ENCODE data around the gene APOD.

Gene APOD

DNA sequence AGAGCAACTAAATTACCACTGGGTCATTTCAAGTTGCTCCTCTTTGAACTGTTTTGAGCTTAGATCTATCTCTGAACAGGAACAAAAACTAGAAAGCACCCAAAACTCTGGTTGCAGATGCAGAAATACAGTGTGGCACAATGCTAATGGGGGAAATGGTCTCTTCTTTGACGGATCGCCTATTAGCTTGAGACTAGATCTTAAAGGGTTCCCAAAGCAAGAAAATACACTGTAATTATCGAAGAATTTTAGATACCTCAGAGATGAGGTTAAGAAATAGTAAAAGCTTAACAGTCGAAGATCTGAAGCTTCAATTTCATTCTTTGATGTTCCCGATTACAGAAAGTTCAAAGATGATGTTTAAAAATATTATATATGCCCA lies 41.4 kb downstream of the APOD start:
- Mint-ChIP-seq H3K27ac (peak overlapping the region; percentile 81), H3K9me3 (no peaks in the 10 kb centered on the region), H3K4me3 (peak overlapping the region; percentile 85), H3K36me3 (ENCODE audit: low read depth) (peaks cover 23% of the 10 kb centered on the region), H3K4me1 (ENCODE audit: low read depth) (peaks cover 79% of the 10 kb centered on the region), H3K27me3 (no peaks in the 10 kb centered on the region)

DNA sequence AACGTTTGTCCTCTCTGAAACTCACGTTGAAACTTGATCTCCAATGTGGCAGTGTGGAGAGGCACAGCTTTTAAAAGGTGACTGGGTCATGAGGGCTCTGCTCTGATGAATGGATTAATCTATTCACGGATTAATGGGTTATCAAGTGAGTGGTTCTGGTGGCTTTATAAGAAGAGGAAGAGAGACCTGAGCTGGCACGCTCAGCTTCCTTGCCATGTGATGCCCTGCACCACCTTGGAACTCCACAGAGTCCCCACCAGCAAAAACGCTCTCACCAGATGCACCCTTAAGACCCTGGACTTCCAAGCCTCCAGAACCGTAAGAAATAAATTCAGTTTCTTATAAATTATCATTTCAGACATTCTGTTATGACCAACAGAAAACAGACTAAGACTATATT lies 43.2 kb downstream of the APOD start:
- Mint-ChIP-seq H3K4me3 (peak overlapping the region; percentile 85), H3K27ac (peak overlapping the region; percentile 81)

DNA sequence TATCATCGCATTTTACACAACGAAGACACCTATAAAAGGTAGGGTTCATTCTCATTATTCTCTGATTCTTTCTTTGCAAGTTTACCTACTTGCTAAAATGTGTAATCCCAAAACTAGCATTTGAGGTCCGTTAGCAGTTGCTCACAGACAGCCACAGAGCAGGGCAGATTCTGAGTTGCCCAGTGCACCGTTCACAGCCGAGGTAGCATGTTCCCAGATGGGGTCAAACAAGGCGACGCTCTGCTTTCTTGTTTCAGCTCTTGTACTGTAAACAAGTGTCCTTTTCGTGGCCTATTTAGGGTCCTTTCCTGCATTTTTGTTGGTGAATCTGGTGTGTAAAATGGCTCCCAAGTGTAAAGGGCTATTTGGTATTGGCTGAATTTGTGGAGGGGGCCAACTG lies 43.7 kb downstream of the APOD start:
- Mint-ChIP-seq H3K4me3 (peak overlapping the region; percentile 85), H3K36me3 (ENCODE audit: low read depth) (peaks cover 33% of the 10 kb centered on the region), H3K9me3 (peaks cover 4% of the 10 kb centered on the region), H3K27me3 (no peaks in the 10 kb centered on the region), H3K4me1 (ENCODE audit: low read depth) (peaks cover 75% of the 10 kb centered on the region), H3K27ac (peak overlapping the region; percentile 81)

More for the DNA sequence above, 43.2 kb downstream of the APOD start:
- peaks cover 75% of the 10 kb centered on the region for H3K4me1 Mint-ChIP-seq (ENCODE audit: low read depth)
- H3K36me3 Mint-ChIP-seq (ENCODE audit: low read depth) = peaks cover 28% of the 10 kb centered on the region
- peaks cover under 1% of the 10 kb centered on the region for H3K9me3 Mint-ChIP-seq
- H3K27me3 Mint-ChIP-seq = no peaks in the 10 kb centered on the region

DNA sequence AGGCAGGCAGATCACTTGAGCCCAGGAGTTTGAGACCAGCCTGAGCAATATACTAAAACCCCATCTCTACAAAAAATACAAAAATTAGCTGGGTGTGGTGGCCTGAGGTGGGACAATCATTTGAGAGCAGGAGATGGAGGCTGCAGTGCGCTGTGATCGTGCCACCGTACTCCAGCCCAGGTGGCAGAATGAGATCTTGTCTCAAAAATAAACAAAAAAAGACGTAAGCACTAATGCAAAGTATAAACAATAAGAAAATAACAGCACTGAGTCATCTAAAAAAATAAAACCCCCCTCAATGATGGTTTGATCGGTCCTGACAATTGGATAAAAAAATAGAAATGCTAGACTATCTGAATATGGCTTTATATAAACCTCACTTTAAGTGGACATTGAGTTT lies 44.3 kb downstream of the APOD start:
- peak overlapping the region; percentile 85 for H3K4me3 Mint-ChIP-seq
- no peaks in the 10 kb centered on the region for H3K27me3 Mint-ChIP-seq
- peaks cover 37% of the 10 kb centered on the region for H3K36me3 Mint-ChIP-seq (ENCODE audit: low read depth)
- H3K9me3 Mint-ChIP-seq = peaks cover 4% of the 10 kb centered on the region
- peaks cover 75% of the 10 kb centered on the region for H3K4me1 Mint-ChIP-seq (ENCODE audit: low read depth)
- peak overlapping the region; percentile 81 for H3K27ac Mint-ChIP-seq

DNA sequence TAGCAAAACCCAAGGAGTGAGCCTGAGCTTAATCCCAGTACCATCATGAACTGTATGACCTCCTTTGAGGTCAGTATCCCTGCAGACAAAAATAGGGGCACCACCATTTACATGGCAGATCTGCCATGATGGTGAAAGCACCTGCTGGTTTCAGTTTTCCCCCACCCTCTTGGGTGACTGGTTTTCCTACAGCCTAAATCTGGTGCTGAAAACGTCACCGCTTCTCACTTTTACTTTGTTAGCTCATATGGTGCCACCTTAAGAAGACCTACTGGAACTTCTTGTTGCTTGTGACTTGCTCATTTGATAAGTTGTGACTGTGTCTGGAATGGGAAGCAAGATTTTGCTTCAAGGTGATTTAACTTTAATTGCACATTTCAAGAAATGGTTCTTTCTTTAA lies 45.7 kb downstream of the APOD start:
- no peaks in the 10 kb centered on the region for H3K27me3 Mint-ChIP-seq
- H3K36me3 Mint-ChIP-seq (ENCODE audit: low read depth) = peaks cover 46% of the 10 kb centered on the region
- H3K4me3 Mint-ChIP-seq = peak overlapping the region; percentile 85
- peaks cover 78% of the 10 kb centered on the region for H3K4me1 Mint-ChIP-seq (ENCODE audit: low read depth)
- peak overlapping the region; percentile 78 for H3K27ac Mint-ChIP-seq
- H3K9me3 Mint-ChIP-seq = peaks cover 4% of the 10 kb centered on the region

DNA sequence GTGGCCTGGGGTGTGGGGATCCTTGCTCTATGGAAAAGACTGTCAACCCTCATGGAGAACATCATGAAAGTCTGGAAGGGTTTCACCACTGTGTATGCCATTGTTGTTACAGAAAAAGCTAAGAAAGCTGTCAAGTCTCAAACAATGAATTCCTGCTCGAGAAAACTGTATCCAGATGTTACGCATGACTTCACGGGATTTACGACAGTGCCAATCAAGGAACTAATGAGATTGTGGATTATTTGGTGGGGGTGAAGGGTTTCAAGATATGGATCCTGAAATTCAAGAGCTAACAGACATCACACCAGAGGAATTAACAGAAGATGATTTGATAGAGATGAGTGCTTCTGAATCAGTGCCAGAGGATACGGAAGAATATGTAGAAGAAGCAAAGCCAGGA lies 48.4 kb downstream of the APOD start:
- Mint-ChIP-seq H3K9me3 (peaks cover 4% of the 10 kb centered on the region), H3K36me3 (ENCODE audit: low read depth) (peaks cover 44% of the 10 kb centered on the region), H3K27me3 (no peaks in the 10 kb centered on the region), H3K4me1 (ENCODE audit: low read depth) (peaks cover 87% of the 10 kb centered on the region), H3K4me3 (no peak overlapping the region), H3K27ac (peak overlapping the region; percentile 12)

DNA sequence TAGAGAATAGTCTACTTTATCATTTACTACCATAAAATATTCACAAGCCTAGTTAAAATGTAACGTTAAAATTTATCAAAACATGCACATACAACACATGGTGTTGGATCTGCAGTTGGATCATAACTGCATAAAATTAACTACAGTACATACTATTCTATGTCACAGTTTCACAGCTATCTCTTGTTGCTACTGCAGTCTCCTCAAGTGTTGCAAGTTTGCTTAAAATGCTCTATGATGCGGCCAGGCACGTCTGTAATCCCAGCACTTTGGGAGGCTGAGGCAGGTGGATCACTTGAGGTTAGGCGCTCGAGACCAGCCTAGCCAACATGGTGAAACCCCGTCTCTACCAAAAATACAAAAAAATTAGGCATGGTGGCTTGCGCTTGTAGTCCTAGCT lies 50.9 kb downstream of the APOD start:
- peaks cover 43% of the 10 kb centered on the region for H3K36me3 Mint-ChIP-seq (ENCODE audit: low read depth)
- H3K4me1 Mint-ChIP-seq (ENCODE audit: low read depth) = peaks cover 75% of the 10 kb centered on the region
- peaks cover 4% of the 10 kb centered on the region for H3K9me3 Mint-ChIP-seq
- no peak overlapping the region for H3K4me3 Mint-ChIP-seq
- H3K27ac Mint-ChIP-seq = no peak overlapping the region
- no peaks in the 10 kb centered on the region for H3K27me3 Mint-ChIP-seq

DNA sequence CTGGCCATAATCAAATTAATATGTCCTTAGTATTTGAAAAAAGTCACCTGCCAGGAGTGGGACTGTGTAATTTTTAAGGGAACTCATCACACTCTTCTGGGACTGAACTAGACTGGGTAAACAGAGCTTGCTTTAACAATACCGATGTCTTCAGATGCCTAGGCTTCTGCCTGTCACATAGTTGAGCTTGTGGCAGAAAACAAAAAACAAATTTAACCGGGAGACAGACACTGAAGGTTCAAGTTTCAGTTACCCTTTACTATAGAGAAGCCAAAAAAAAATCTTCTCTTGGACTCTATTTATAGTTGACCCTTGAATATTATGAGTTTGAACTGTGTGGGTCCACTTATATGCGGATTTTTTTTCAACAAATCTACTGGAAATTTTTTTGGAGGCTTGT lies 51.4 kb downstream of the APOD start:
- Mint-ChIP-seq H3K27me3 (no peaks in the 10 kb centered on the region), H3K4me1 (ENCODE audit: low read depth) (peaks cover 70% of the 10 kb centered on the region), H3K9me3 (peaks cover 4% of the 10 kb centered on the region), H3K36me3 (ENCODE audit: low read depth) (peaks cover 48% of the 10 kb centered on the region), H3K4me3 (no peak overlapping the region), H3K27ac (no peak overlapping the region)

DNA sequence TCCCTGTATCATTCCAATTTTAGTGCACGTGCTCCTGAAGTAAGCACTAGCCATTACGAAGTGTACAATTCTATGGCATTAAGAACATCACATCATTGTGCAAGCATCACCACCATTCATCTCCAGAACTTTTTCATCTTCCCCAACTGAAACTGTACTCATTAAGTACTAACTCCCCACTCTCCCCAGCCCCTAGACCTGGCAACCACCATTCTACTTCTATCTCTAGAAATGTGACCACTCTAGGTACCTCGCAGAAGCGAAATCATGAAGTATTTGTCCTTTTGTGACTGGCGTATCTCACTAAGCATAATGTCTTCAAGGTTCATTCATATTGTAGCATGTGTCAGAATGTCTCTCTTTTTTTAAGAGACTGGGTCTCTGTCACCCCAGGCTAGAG lies 52.1 kb downstream of the APOD start:
- peaks cover 48% of the 10 kb centered on the region for H3K36me3 Mint-ChIP-seq (ENCODE audit: low read depth)
- peaks cover 4% of the 10 kb centered on the region for H3K9me3 Mint-ChIP-seq
- peaks cover 66% of the 10 kb centered on the region for H3K4me1 Mint-ChIP-seq (ENCODE audit: low read depth)

DNA sequence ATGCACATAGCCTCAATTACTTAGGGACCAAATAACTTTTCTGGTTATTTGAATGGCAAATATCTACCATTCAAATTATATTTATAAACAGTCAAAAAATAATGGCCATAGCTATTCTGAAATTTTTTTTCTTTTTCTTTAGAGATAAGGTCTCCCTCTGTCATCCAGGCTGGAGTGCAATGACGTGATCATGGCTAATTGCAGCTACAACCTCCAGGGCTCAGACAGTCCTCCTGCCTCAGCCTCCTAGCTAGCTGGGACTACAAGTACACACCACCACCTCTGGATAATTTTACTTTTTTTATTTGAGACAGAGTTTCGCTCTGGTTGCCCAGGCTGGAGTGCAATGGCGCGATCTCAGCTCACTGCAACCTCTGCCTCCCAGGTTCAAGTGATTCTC lies 57.2 kb downstream of the APOD start:
- H3K9me3 Mint-ChIP-seq = no peaks in the 10 kb centered on the region
- H3K4me3 Mint-ChIP-seq = no peak overlapping the region
- peaks cover 55% of the 10 kb centered on the region for H3K4me1 Mint-ChIP-seq (ENCODE audit: low read depth)
- no peaks in the 10 kb centered on the region for H3K27me3 Mint-ChIP-seq
- peak overlapping the region; percentile 14 for H3K27ac Mint-ChIP-seq
- H3K36me3 Mint-ChIP-seq (ENCODE audit: low read depth) = peaks cover 59% of the 10 kb centered on the region

More for the DNA sequence above, 52.1 kb downstream of the APOD start:
- Mint-ChIP-seq H3K4me3 (no peak overlapping the region), H3K27me3 (no peaks in the 10 kb centered on the region), H3K27ac (peak overlapping the region; percentile 72)

DNA sequence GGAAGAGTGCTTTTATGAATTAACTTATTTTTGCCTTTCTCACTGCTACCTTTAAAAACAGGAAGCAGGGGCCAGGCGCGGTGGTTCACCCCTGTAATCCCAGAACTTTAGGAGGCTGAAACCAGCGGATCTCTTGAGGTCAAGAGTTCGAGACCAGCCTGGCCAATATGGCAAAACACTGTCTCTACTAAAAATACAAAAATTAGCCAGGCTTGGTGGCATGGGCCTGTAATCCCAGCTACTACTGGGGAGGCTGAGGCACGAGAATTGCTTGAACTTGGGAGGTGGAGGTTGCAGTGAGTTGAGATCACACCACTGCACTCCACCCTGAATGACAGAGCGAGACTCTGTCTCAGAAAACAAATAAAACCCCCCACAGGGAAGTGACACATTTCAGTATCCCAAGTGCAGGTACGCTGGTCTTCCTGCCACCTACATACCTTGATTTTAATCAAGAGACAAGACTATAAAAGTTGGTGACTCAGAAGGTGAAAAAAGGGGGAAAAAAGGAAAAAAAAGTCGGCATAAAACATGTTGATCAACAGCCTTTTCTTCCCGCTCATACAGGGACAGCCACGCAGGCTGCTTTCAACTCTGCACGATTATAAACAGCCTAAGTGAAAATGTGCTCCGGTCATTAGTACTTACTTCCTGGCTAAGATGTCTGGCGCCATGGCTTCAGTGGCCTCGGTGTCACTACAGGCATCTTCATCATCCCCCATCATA lies 59.4 kb downstream of the APOD start:
- Mint-ChIP-seq H3K9me3 (no peaks in the 10 kb centered on the region), H3K4me3 (no peak overlapping the region), H3K36me3 (ENCODE audit: low read depth) (peaks cover 57% of the 10 kb centered on the region), H3K4me1 (ENCODE audit: low read depth) (peaks cover 43% of the 10 kb centered on the region), H3K27me3 (no peaks in the 10 kb centered on the region), H3K27ac (peak overlapping the region; percentile 93)

DNA sequence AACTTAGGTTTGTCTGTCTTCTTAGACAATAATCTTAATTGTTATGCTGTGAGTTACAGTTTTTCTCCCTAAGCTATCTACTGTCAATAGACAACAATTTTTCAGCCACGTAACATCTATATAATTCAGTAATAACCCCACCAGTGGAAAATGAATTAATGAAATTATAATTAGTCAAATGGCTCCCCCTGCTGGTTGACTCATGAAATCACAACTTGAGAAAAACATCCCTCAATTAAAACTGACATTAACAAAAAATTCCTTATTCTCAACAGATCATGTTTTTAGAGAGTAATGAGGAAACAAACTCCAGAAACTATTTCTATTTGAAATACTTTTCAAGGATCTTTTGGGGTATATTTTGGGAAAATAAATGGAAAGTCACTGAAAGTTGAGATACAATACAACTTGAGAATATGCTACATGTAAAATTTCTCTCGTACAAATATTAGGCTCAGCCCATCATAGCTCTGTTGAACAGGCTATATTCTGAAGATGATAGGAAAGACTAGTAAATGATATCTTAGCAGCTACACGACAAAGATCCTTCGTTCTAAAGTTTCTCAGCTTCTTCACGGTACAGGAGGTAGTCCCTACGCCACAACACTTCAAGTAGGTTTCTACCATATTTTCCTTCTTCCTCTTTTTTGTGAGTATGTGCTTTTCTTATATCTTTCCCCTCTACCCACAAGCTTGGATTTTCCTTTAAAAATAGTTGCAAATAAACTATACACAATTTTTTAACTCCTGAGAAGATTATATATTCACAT lies 61.3 kb downstream of the APOD start:
- no peaks in the 10 kb centered on the region for H3K27me3 Mint-ChIP-seq
- no peak overlapping the region for H3K4me3 Mint-ChIP-seq
- peak overlapping the region; percentile 4 for H3K27ac Mint-ChIP-seq
- no peaks in the 10 kb centered on the region for H3K9me3 Mint-ChIP-seq
- peaks cover 39% of the 10 kb centered on the region for H3K4me1 Mint-ChIP-seq (ENCODE audit: low read depth)
- H3K36me3 Mint-ChIP-seq (ENCODE audit: low read depth) = peaks cover 57% of the 10 kb centered on the region

Data from stimulated activated naive CD8-positive, alpha-beta T cell treated with anti-CD3 and anti-CD28 coated beads, Interleukin-15, Interleukin-2, amounts not matched to agents 100 ng/mL and 50 ng/mL, for 24 hours (primary cell).